ENCODE measurements around the gene FUZ.

Gene FUZ

GRCh38 chr19:49850487-49851342 is 37.6 kb upstream of the FUZ start, which contains the start of gene PTOV1:
PTOV1 (plus strand) TSS chr19:49851159.
- peak; percentile 78 for DNase-seq (ENCODE audit: low read depth)

- DNase-seq (ENCODE audit: low read depth): no peak
Observed at GRCh38 chr19:49850221-49850486, 37.1 kb upstream of the FUZ start.

GRCh38 chr19:49849433-49850220 is 36.5 kb upstream of the FUZ start:
- no peak for DNase-seq (ENCODE audit: low read depth)

GRCh38 chr19:49848938-49849337 is 35.8 kb upstream of the FUZ start:
- no peak for DNase-seq (ENCODE audit: low read depth)

- DNase-seq (ENCODE audit: low read depth): no peak
Observed at GRCh38 chr19:49847731-49848696, 34.9 kb upstream of the FUZ start.

GRCh38 chr19:49846408-49846807 is 33.3 kb upstream of the FUZ start:
- DNase-seq (ENCODE audit: low read depth): no peak

- no peak for DNase-seq (ENCODE audit: low read depth)
Observed at GRCh38 chr19:49845414-49845813, 32.3 kb upstream of the FUZ start.

- DNase-seq (ENCODE audit: low read depth): no peak
Observed at GRCh38 chr19:49844138-49845095, 31.3 kb upstream of the FUZ start.

- DNase-seq (ENCODE audit: low read depth): no peak
Observed at GRCh38 chr19:49843265-49843664, 30.2 kb upstream of the FUZ start.

GRCh38 chr19:49840736-49841249 is 27.7 kb upstream of the FUZ start:
- no peak for DNase-seq (ENCODE audit: low read depth)

- no peak for DNase-seq (ENCODE audit: low read depth)
Observed at GRCh38 chr19:49840321-49840720, 27.2 kb upstream of the FUZ start.

- no peak for DNase-seq (ENCODE audit: low read depth)
Observed at GRCh38 chr19:49839713-49840112, 26.6 kb upstream of the FUZ start.

- no peak for DNase-seq (ENCODE audit: low read depth)
Observed at GRCh38 chr19:49838885-49839588, 25.9 kb upstream of the FUZ start.

GRCh38 chr19:49837425-49837824 is 24.3 kb upstream of the FUZ start:
- no peak for DNase-seq (ENCODE audit: low read depth)

GRCh38 chr19:49837009-49837310 is 23.9 kb upstream of the FUZ start:
- DNase-seq (ENCODE audit: low read depth): no peak

- no peak for DNase-seq (ENCODE audit: low read depth)
Observed at GRCh38 chr19:49836176-49837008, 23.3 kb upstream of the FUZ start.

GRCh38 chr19:49835562-49835961 is 22.5 kb upstream of the FUZ start:
- no peak for DNase-seq (ENCODE audit: low read depth)

GRCh38 chr19:49833599-49833998 is 20.5 kb upstream of the FUZ start:
- no peak for DNase-seq (ENCODE audit: low read depth)

- DNase-seq (ENCODE audit: low read depth): no peak
Observed at GRCh38 chr19:49832556-49832955, 19.5 kb upstream of the FUZ start.

- no peak for DNase-seq (ENCODE audit: low read depth)
Observed at GRCh38 chr19:49831592-49831991, 18.5 kb upstream of the FUZ start.

All from stimulated activated CD8-positive, alpha-beta memory T cell treated with anti-CD3 and anti-CD28 coated beads, Interleukin-15, amount 100 ng/mL, for 1 hour (primary cell).